ENCODE results near the gene SHISA4. TPM values are rescaled to one million over a fixed set of nuclear protein-coding genes. Genes with fewer than 3 reads are reported as not detected.

The SHISA4 gene
- polyA plus RNA-seq, 1 donor from 2014 or later: 1.5 TPM

GRCh38 chr1:201925301-201925567, 36.5 kb downstream of the SHISA4 start:
- H3K9me2 ChIP-seq (ENCODE audit: insufficient read depth, low read length): no peaks in the 10 kb centered on the region
- no peak overlapping the region for H3K27ac ChIP-seq (ENCODE audit: low read length)
- no peak overlapping the region for H3K4me2 ChIP-seq (ENCODE audit: low read length)
- no peaks in the 10 kb centered on the region for H3K9me3 ChIP-seq (ENCODE audit: low read length)
- H3K27me3 ChIP-seq (ENCODE audit: insufficient read depth, low read depth, low read length): no peaks in the 10 kb centered on the region
- H3F3A ChIP-seq (ENCODE audit: insufficient read depth, low read length, poor library complexity, severe bottlenecking): no peaks in the 10 kb centered on the region
- no peak overlapping the region for H3K9ac ChIP-seq (ENCODE audit: low read length)
- H3K4me3 ChIP-seq (ENCODE audit: low read length): no peak overlapping the region
- no peaks in the 10 kb centered on the region for H4K20me1 ChIP-seq (ENCODE audit: insufficient read depth)
- H3K36me3 ChIP-seq (ENCODE audit: insufficient read depth, low read length): no peaks in the 10 kb centered on the region
- TF ChIP-seq POLR2AphosphoS5 (IDR thresholded peaks at IDR 0.05) (no peak), RAD21 (conservative IDR thresholded peaks at IDR 0.05) (no peak), MXI1 (conservative IDR thresholded peaks at IDR 0.05; ENCODE audit: poor library complexity, severe bottlenecking) (no peak), TAF1 (IDR thresholded peaks at IDR 0.05; ENCODE audit: low read depth) (no peak), EP300 (conservative IDR thresholded peaks at IDR 0.05; ENCODE audit: poor library complexity, severe bottlenecking) (no peak), EZH2 (IDR thresholded peaks at IDR 0.05; ENCODE audit: borderline replicate concordance, insufficient read depth, low read length, poor library complexity, severe bottlenecking) (no peak), SMC3 (conservative IDR thresholded peaks at IDR 0.05; ENCODE audit: poor library complexity) (no peak), REST (IDR thresholded peaks at IDR 0.05; ENCODE audit: borderline replicate concordance) (no peak)
- TF ChIP-seq, protein P1, sequence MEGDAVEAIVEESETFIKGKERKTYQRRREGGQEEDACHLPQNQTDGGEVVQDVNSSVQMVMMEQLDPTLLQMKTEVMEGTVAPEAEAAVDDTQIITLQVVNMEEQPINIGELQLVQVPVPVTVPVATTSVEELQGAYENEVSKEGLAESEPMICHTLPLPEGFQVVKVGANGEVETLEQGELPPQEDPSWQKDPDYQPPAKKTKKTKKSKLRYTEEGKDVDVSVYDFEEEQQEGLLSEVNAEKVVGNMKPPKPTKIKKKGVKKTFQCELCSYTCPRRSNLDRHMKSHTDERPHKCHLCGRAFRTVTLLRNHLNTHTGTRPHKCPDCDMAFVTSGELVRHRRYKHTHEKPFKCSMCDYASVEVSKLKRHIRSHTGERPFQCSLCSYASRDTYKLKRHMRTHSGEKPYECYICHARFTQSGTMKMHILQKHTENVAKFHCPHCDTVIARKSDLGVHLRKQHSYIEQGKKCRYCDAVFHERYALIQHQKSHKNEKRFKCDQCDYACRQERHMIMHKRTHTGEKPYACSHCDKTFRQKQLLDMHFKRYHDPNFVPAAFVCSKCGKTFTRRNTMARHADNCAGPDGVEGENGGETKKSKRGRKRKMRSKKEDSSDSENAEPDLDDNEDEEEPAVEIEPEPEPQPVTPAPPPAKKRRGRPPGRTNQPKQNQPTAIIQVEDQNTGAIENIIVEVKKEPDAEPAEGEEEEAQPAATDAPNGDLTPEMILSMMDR (IDR thresholded peaks at IDR 0.05; ENCODE audit: poor library complexity, severe bottlenecking): no peak
- H3K79me2 ChIP-seq (replicated peaks; ENCODE audit: insufficient read depth, low read length): no peaks in the 10 kb centered on the region
- no peak overlapping the region for H2AFZ ChIP-seq (ENCODE audit: low read depth, low read length)

DNA sequence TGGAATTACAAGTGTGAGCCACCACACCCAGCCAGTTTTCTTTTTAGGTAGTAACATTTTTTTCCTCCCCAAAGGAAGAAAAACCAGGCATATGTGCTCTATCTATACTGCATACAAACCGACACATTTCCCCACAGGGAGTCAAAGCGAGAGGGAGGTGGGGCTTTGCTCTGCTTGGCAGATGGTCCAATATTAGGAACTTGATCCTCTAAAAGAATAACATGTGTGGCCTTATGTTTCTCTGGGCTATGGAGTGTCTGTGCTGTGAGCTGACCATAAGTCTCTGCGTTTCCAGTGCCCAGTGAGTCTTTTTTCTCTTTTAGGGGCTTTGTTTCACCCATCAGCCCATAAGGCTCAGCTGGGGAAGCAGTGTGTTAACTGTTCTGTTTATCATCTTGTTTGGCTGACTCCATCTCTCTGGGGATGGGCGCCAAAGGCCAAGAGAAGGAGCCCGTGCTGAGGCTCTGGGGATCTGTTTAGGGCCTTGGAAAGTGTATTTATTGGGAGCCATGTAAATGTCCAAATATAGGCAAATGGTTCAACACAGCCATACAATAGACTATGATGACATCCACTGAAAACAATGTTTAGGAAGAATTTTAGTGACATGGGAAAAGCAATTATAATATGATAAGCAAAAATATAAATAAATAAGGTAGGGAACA, 37.4 kb downstream of the SHISA4 start:
- H3K4me2 ChIP-seq (ENCODE audit: low read length): no peak overlapping the region
- TF ChIP-seq TAF1 (IDR thresholded peaks at IDR 0.05; ENCODE audit: low read depth) (no peak), POLR2AphosphoS5 (IDR thresholded peaks at IDR 0.05) (no peak)
- no peaks in the 10 kb centered on the region for H3K9me2 ChIP-seq (ENCODE audit: insufficient read depth, low read length)
- H3K27ac ChIP-seq (ENCODE audit: low read length): no peak overlapping the region
- no peaks in the 10 kb centered on the region for H3K79me2 ChIP-seq (replicated peaks; ENCODE audit: insufficient read depth, low read length)
- no peaks in the 10 kb centered on the region for H3K9me3 ChIP-seq (ENCODE audit: low read length)
- H3K9ac ChIP-seq (ENCODE audit: low read length): no peak overlapping the region
- no peaks in the 10 kb centered on the region for H4K20me1 ChIP-seq (ENCODE audit: insufficient read depth)
- no peaks in the 10 kb centered on the region for H3K36me3 ChIP-seq (ENCODE audit: insufficient read depth, low read length)
- H3K27me3 ChIP-seq (ENCODE audit: insufficient read depth, low read depth, low read length): no peaks in the 10 kb centered on the region
- no peaks in the 10 kb centered on the region for H3F3A ChIP-seq (ENCODE audit: insufficient read depth, low read length, poor library complexity, severe bottlenecking)
- H2AFZ ChIP-seq (ENCODE audit: low read depth, low read length): no peak overlapping the region
- H3K4me3 ChIP-seq (ENCODE audit: low read length): no peak overlapping the region

- TF ChIP-seq SMC3 (conservative IDR thresholded peaks at IDR 0.05; ENCODE audit: poor library complexity) (no peak), RAD21 (conservative IDR thresholded peaks at IDR 0.05) (no peak), TAF1 (IDR thresholded peaks at IDR 0.05; ENCODE audit: low read depth) (no peak), EZH2 (IDR thresholded peaks at IDR 0.05; ENCODE audit: borderline replicate concordance, insufficient read depth, low read length, poor library complexity, severe bottlenecking) (no peak), EP300 (conservative IDR thresholded peaks at IDR 0.05; ENCODE audit: poor library complexity, severe bottlenecking) (no peak), POLR2AphosphoS5 (IDR thresholded peaks at IDR 0.05) (no peak), REST (IDR thresholded peaks at IDR 0.05; ENCODE audit: borderline replicate concordance) (no peak), MXI1 (conservative IDR thresholded peaks at IDR 0.05; ENCODE audit: poor library complexity, severe bottlenecking) (no peak)
- TF ChIP-seq, protein P1 (IDR thresholded peaks at IDR 0.05; ENCODE audit: poor library complexity, severe bottlenecking): no peak
- H3K9ac ChIP-seq (ENCODE audit: low read length): no peak overlapping the region
- H4K20me1 ChIP-seq (ENCODE audit: insufficient read depth): no peaks in the 10 kb centered on the region
- no peak overlapping the region for H3K4me3 ChIP-seq (ENCODE audit: low read length)
- no peak overlapping the region for H2AFZ ChIP-seq (ENCODE audit: low read depth, low read length)
- no peaks in the 10 kb centered on the region for H3K79me2 ChIP-seq (replicated peaks; ENCODE audit: insufficient read depth, low read length)
- no peaks in the 10 kb centered on the region for H3K27me3 ChIP-seq (ENCODE audit: insufficient read depth, low read depth, low read length)
- no peaks in the 10 kb centered on the region for H3K9me3 ChIP-seq (ENCODE audit: low read length)
- H3K36me3 ChIP-seq (ENCODE audit: insufficient read depth, low read length): no peaks in the 10 kb centered on the region
- H3K4me2 ChIP-seq (ENCODE audit: low read length): no peak overlapping the region
- H3K27ac ChIP-seq (ENCODE audit: low read length): no peak overlapping the region
- H3F3A ChIP-seq (ENCODE audit: insufficient read depth, low read length, poor library complexity, severe bottlenecking): no peaks in the 10 kb centered on the region
- no peaks in the 10 kb centered on the region for H3K9me2 ChIP-seq (ENCODE audit: insufficient read depth, low read length)
These were observed 39.6 kb downstream of the SHISA4 start for GRCh38 chr1:201928266-201928665.
